ENCODE measurements around the gene TMEFF1. TPM values are rescaled to one million over a fixed set of nuclear protein-coding genes. Genes with fewer than 3 reads are reported as not detected.

TMEFF1 gene
- total RNA-seq, 1 experiment from 2014 or later, result not detected

DNA sequence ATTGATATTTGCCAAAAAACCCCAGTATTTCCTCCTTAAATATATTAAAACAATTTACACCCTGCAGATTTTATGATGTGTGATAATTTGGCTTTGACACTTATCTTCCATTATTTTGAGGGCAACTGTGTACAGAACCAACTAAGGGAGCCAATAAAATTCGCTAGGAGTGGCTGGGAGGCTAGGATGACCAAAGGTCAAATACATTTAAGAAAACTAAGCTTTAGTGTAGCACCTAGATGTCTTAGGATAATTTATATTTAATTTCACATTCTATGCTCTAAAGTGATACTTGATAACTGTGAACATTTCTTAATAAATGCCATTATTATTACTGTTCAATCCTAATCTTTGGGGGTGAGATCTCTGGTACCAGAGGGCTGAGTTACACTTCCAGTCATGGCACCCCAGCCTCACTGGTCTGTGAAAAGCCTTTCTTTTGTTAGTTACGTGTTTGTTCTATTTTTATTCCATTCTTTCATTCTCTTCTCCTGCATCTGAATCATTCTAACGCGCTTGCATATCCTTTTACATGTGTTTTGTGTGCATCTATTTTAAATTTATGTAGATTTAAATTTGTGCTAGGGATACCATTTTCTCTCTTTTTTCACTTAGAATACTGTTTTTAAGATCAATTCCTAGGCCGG lies 26.9 kb upstream of the TMEFF1 start:
- no peak for DNase-seq (ENCODE audit: low spot score)

DNA sequence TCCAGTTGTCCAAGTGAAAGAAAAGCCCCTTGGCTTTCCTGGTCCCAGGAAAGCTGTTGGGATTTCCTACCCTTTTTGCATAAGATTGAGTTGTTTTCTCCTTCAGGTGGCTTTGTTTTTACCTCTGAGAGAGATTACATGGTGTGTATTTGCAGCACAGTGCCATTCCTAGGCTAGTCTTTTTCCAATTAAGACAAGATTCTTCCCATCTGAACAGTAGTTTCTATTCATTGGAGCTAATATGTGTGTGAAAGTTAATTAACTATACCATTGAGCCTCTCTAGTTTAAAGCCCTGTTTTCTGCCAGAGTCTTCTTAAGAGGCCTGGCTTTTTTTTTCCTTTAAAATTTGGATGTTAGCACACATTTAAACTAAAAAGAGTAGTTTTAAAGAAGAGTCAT lies 25.9 kb upstream of the TMEFF1 start:
- no peak for DNase-seq (ENCODE audit: low spot score)

DNA sequence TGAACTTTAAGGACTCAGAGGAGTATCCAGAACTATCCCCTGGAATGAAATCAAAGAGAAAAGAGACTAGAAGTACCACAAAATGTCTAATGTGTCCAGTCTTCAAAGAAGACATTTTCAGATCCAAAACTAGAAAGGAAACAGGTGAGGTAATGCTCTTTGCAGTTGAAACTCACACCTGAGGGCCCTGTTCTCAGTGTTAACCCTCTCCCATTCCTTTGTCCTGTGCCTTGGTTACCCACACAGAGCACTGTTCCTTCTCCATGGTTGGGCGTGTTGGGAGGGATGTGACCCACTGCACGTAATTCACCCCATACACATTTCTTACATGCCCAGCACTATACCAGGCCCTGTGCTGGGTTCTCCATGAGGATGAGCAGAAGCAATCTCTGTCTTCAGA lies 24.7 kb upstream of the TMEFF1 start:
- DNase-seq (ENCODE audit: low spot score), result no peak

DNA sequence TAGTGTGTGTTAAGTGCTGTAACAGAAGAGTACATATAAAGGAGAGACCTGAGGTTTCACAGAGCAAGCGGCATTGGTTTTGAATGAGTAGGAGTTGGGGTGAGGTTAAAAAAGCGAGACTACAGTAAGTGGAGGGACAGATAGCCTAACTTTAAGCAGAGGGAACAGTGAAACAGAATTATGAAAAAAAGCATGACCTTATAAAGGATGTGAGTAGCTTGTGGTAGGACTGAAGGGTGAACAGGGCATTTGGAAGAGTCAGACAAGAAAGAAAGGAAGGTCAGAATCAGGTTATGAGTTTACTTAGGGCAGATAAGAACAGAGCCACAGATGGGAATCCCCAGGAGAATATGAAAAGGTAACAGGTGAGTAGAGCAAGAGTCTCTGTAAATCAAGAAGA lies 23.5 kb upstream of the TMEFF1 start:
- no peak for DNase-seq (ENCODE audit: low spot score)

DNA sequence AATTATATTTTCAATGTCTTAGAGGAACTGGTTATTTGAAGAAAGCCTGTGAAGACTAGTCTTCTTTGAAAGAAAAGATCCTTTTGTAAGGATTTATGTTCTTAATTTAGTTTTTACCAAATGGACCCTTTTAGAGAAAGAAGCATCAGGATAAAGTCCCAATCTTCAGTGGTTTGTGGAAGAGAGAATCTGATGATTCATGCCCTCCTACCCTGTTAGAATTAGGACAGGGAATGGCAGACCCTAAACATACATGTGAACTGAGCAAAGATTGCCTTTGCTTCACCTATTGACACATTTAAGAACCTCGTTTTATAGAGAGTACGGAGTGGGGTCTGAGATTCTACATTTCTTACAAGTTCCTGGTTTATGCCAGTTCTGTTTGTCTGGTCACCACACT lies 20.1 kb upstream of the TMEFF1 start:
- no peak for DNase-seq (ENCODE audit: low spot score)

DNA sequence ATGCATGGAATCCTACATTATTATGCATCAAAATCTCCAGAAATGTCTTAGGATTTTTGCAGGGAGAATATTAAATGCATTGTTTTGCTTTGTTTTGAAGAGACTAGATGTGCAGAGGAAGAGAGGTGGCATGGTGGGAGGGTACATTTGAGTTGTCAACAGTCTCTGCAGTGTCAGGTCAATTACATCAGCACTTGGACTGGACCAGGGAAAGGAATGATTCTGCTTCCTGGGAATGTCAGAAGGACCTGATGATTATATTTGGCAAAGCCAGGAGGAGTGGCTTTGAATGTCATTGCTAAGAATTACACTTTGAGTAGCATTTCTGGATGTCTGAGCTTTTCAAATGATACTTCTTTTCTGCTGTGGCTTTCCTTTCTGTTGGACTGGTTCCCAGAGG lies 17.5 kb upstream of the TMEFF1 start:
- DNase-seq (ENCODE audit: low spot score), result no peak

DNA sequence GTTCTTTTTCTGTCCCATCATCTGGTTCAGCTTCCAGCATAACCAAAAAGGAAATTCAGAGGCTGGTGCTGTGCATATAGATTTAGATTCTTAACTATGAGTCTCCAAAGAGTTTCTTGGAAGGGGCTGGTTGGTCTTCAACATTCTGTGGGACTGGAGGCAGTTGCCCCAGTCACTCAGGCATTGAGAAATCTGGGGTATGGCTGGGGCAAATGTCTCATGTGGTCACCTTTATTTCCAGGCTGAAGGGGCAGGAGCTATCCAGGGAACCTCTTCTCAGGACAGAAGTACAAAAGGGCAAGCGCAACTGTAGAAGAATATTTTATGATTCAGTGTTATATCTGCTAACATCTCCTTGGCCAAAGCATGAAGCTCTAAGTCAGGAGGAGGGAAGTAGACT lies 15.4 kb upstream of the TMEFF1 start:
- no peak for DNase-seq (ENCODE audit: low spot score)

DNA sequence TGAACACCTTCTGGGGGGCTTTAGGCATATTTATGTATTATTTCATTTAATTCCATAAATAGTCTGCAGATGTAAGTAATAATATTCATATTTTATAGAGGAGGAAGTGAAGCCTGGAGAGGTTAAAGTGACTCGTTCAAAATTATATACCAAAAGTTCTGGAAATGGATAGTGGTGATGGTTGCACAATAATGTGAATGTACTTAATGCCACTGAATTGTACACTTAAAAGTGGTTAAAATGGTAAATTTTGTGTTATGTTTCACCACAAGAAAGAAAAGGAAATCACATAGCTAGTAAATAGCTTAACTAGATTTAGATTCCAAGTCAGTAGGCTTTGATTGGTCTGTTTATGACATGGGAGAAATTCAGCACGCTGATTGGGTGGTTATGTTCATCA lies 13.0 kb upstream of the TMEFF1 start:
- no peak for DNase-seq (ENCODE audit: low spot score)

DNA sequence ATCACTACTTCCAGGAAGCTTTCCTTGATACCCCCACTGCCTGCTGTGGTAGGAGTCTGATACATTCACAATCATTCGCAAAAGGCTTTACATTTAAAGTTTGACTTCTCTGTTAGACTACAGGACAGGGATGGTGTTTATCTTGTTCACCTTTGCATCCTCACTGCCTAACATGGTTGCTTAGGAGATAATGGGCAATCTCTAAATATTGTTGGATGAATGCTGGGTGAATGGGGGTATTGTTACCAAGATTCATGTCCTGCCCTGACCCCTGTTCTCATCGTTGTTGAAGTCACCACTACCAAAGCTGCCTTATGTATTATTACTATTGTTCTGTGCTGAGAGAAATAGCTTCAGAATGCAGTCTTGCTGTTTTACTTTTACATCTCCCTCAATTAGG lies 7.7 kb upstream of the TMEFF1 start:
- no peak for DNase-seq (ENCODE audit: low spot score)

DNA sequence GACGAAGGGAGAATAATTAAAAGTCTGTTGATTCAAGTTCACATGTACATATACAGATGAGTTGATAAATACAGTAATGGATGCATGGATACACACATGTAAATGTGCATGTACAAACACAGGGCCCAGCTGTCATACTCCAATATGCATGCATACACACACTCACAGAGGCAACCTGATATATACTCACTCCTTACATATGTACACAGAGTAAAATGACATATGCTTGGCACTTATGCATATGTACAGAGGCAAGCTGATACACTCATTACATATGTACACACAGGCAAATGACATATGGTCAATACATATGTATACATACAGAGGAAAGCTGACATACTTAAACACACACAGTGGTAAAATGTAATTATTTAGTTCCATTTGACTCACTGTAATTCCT lies 7.2 kb upstream of the TMEFF1 start:
- DNase-seq (ENCODE audit: low spot score), result no peak

DNA sequence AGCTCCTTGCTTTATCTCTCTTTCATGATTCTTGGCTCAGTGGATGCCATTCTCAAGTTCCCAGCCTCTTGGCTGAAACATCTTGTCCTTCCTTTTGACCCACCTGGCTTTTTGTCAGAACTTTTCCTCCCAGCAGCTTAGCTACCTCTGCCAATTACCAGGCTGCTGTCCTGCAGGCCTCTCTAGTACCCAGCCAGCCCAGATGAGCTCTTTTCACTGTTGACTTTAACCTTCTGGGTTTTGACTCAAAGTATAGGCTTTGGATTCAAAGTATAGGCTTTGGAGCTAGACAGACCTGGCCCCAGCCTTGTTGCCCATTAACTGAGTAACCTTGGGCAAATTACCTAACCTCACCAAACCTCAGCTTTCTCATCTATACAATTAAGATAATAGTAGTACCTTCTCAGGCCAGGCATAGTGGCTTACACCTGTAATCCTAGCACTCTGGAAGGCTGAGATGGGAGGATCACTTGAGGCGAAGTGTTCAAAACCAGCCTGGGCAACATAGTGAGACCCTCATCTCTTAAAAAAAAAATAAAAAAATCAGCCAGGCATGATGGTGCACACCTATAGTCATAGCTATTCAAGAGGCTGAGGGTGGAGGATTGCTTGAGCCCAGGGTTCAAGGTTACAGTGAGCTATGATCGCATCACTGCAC lies 6.6 kb upstream of the TMEFF1 start:
- DNase-seq (ENCODE audit: low spot score), result no peak

DNA sequence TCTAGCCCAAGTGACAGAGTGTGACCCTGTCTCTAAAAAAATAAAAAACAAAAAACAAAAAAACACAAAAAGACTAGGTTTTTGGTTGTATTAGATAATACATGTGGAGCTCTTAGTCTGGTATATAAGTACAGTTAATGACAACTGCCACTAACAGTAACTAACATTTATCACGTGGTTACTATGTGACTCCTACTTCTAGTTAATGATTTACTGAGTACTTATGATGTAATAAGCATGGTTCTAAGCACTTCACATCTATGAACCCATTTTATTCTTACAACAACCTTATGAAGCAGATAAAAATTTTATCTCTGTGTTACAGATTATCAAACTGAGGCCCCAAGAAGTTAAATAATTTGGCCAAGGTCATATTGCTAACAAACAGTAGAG lies 6.1 kb upstream of the TMEFF1 start:
- DNase-seq (ENCODE audit: low spot score), result no peak

DNA sequence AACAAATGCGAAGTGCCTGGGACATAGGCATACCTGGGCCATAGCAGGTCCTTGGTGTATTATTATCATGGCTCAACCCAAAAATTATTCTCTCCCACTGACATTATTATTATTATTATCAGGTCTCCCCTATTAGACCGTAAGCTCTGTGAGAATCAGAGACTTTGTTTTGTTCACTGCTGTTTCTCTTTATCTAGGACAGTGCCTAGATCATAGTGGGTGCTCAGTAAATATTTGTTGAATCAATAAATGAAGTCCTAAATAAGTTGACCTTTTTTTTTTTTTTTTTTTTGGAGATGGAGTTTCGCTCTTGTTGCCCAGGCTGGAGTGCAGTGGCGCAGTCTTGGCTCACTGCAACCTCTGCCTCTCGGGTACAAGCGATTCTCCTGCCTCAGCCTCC lies 4.9 kb upstream of the TMEFF1 start:
- DNase-seq (ENCODE audit: low spot score), result no peak

DNA sequence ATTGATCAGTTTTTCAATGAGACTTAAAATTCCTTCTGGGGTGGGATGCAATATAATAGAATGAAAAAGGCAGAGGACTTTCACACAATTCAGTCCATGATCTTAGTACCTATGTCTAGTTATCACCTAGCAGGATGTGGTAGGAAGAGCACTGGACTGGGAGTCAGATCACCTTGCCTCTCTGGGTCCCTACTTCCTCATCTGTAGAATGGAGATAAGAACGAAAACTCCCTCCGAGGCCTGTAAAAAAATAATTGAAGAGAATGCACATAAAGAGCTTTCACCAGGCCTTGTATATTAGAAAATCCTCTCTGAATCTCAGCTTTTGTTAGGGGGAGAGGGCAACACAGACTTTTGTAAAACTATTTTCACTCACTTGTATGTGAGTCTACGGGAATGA lies 681 bp upstream of the TMEFF1 start:
- DNase-seq (ENCODE audit: low spot score), result no peak

DNA sequence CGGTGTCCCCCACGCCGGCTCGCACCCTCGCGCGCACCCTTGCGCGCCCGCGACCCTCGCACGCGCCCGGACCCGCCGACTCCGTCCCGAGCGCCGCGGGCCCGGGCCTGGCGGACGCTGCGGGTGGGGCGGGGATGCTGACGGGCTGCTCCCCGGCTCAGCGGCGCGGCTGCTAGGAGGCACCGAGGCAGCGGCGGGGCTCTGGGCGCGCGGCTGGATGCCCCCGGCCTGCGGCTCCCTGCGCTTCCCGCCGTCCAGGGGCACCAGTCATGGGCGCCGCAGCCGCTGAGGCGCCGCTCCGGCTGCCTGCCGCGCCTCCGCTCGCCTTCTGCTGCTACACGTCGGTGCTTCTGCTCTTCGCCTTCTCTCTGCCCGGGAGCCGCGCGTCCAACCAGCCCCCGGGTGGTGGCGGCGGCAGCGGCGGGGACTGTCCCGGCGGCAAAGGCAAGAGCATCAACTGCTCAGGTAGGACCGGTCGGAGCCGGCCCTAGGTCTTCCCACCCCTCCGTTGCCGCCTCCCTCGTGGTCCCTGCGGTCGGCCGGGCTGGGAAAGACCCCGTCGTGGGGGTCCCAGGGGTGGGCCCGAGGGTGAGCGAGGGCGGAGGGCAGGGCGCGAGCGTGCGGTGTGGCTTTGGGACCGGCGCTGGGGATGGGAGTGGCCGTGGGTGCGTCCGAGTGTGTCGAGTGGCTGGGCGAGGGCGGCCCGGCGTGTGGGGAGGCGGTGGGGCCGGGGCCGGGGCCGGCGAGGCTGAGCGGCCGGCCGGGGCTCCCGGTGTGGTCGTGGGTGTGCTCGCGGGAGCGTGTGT lies 530 bp downstream of the TMEFF1 start:
- no peak for DNase-seq (ENCODE audit: low spot score)

DNA sequence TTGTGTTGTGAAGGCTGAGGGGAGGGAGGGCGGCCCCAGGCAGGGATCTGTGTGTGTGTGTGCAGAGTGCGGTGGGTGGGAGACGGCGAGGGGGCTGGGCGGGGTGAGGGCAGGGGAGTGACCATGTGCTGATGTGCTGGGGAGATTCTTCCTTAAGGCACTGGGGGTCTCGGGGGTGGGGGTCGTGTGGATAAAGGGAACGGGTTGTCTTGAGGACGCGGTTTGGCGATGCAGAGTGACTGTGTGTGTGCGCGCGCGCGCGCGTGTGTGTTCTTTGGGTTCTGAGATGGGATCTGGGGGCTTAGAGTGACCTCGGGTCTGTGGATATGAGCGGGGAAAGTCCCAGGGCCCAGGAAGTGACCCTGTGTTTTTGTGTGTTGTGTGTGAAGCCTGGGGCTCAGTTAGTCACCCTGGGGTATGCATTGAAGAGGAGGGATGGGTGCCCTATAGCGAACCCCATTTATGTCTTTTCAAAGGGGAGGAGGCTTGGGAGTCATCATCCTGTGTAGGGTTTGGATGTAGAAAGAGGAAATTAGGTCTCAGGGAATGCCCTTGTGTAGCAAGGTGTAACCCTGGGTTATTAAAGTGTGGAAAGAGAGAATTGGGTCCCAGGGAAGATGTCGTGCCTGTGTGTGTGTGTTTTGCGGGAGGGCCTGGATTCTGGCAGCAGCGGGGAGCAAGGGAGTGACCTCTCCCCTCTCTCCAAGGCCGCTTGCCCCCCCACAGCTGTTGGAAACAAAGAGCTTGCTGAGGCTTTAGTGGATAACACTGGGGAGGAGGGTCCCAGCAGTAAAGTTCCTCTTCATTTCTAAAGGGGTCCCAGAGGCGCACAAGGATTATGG lies 1.4 kb downstream of the TMEFF1 start:
- no peak for DNase-seq (ENCODE audit: low spot score)

DNA sequence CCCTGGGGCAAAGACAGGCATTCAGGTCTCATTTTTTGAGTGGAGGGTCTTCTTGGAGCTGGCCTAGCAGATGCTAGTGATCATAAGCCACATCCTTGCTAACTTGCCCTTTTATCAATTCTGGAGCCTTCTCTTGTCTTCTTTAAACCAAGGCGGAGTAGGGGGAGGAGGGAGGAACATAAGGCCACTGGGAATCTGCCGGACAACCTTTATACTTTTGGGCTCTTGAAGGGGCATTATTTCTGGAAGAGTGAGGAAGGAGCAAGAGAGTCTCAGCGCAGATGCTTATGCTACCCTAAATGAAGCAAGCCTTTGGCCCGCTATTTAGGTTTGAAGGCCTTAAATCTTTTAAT lies 2.0 kb downstream of the TMEFF1 start:
- DNase-seq (ENCODE audit: low spot score), result no peak

DNA sequence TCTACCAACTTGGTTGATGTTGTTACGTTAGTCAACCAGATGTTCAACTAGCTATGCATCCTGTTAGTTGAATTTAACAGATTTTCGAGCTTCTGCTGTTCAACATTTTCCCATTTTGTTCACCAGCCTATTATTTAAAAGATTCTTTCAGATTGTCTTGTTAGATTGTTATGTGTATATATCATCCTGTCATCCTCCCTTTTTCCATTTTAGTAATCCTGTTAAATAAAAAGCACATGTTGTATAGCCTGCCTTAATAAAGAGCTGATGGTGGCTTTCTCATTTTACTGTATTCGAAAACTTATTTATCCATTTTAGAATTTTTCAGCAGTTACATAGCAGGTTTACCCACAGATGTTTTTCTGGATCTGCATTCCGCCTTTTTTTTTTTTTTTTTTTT lies 4.3 kb downstream of the TMEFF1 start:
- DNase-seq (ENCODE audit: low spot score), result no peak

DNA sequence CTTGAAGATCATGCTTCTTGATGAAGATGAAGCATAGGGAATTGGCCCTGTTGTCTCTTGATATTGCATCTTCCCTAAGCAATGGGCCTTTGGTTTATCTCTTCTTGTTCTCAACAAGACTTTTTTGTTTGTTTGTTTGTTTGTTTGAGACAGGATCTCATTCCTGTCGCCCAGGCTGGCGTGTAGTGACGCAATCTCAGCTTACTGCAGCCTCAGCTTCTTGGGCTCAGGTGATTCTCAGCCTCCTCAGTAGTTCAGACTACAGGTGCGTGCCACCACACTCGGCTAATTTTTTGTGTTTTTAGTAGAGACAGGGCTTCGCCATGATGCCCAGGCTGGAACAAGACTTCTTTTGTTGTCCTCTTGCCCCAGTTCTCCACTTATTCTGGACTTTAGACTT lies 5.2 kb downstream of the TMEFF1 start:
- no peak for DNase-seq (ENCODE audit: low spot score)

DNA sequence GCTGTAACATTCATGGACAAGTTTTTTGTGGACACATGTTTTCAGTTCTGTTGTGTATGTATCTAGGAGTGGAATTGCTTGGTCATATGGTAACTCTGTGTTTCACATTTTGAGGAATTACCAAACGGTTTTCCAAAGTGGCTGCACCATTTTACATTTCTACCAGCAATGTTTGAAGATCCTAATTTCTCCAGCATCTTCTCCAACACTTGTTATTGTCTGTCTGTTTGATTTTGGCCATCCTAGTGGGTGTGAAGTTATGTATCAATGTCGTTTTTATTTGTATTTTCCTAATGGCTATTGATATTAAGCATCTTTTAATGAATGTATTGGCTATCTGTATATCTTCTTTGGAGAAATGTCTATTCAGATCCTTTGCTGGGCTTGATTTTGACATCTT lies 6.9 kb downstream of the TMEFF1 start:
- DNase-seq (ENCODE audit: low spot score), result no peak

DNA sequence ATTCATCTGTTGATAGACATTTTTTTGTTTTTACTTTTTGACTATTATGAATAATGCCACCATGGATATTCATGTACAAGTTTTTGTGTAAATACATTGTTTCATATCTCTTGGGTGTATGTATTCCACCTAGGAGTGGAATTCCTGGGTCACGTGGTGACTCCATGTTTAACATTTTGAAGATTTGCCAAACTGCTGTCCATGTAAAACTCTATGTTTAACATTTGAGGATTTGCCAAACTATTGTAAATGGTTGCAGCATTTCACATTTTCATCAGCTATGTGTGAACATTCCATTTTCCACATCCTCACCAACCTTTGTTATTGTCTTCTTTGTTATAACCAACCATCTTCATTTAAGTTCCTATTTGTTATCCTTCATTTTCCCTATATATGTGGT lies 12.2 kb downstream of the TMEFF1 start:
- no peak for DNase-seq (ENCODE audit: low spot score)

DNA sequence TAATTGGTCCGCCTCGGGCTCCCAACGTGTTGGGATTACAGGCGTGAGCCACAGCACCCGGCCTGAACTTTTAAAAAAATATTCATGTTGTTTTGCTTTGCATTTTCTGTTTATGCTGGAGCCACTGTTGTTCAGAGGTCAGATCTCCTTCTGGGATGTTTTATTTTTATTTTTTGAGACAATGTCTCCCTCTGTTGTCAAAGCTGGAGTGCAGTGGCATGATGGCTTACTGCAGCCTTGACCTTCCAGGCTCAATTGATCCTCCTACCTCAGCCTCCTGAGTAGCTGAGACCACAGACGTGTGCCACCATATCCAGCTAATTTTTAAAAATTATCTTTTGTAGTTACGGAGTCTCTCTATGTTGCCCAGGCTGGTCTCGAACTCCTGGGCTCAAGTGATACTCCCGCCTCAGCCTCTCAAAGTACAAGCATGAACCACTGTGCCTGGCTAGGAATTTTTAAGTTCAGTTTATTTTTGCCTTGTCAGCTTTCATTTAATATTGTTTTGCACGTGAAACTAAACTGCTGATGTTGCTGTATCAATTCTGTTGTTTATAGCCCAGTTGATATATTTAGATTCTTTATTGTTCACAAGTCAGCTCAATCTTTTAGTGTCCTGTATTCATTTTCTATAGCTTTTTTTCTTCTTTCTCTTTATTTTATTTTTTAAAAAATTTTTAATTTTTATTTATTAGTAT lies 13.7 kb downstream of the TMEFF1 start:
- no peak for DNase-seq (ENCODE audit: low spot score)

All from HT-29 (cell line).